Stimulated activated CD4-positive, alpha-beta T cell treated with anti-CD3 and anti-CD28 coated beads, Interleukin-2, amount 100 ng/mL, for 48 hours (primary cell): ENCODE measurements around the gene NR4A1.

ENCODE experiments used
- DNase-seq, 2 donors: peaks; one replicate each; pipeline ENCODE4 v3.0.0-alpha.2; 2020

NR4A1 gene

GRCh38 chr12:52059582-52060497 is 8.6 kb downstream of the NR4A1 start:
- DNase-seq = no peak

GRCh38 chr12:52060498-52061177 is 9.4 kb downstream of the NR4A1 start:
- no peak for DNase-seq

GRCh38 chr12:52061470-52062166 is 10.4 kb downstream of the NR4A1 start:
- DNase-seq = no peak

GRCh38 chr12:52062167-52063081 is 11.2 kb downstream of the NR4A1 start:
- DNase-seq = no peak

- DNase-seq = no peak
Measured at GRCh38 chr12:52063082-52063924, 12.1 kb downstream of the NR4A1 start.

DNA sequence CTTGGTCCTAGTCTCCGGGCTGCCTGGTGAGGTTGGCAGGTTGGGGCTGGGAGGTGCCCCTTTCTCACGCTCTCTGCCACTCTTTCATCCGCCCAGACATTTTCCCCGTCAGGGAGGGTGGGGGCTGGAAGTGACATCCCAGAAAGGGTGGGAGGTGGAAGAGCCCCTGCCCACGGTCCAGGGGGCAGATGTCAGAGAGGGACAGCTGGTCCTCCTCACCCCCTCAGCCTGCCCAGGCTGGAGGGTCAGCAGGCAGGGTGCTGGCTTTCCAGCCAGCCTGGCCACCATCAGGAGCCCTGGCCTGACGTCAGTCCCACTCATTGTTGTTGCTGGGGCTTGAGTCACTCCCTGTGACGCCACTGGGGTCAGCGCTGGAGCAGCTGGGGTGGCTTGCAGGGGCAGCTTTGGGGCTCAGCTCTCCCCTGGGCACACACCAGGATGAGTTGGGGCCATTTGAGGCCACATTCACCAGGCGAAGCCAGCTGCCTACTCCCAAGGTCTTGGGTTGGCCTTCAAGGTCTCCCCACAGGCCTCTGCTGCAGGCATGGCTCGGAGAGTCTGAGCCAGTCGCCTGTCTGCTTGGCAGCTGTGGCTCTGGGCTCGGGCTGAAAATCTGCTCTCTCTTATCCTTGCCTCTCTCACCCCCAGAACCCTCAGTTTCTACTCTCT is 12.9 kb downstream of the NR4A1 start:
- DNase-seq = no peak

DNA sequence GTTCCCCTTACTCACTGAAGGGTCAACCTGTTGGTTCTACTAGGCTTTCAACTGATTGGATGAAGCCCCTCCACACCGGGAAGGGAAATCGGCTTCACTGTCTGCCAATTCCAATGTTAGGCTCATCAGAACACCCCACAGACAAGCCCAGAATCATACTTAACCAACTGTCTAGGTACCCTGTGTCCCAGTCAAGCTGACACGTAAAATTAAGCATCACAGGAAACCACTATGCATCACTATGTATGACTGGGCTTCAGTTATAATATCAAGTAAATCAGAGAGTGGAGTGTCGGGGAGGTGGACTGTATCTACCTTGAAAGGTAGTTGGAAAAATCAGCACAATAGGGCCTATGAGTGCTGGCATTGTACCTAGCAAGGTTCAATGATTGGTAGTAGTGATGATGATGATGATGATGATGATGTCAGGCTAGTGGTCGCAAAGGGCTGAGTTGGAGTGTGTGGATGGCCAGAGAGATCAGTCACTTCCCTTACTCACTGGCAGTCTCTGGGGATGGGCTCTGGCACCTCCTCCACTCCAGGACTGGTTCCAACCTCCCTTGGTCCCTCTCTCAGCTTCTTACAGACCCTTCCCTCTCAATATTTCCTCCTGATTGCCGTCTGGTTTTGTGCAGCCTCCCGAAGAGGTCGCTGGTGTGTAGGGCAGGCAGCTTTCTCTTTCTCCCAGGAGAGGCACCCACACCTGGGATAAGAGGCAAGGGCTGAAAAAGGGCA is 15.3 kb downstream of the NR4A1 start:
- no peak for DNase-seq

DNA sequence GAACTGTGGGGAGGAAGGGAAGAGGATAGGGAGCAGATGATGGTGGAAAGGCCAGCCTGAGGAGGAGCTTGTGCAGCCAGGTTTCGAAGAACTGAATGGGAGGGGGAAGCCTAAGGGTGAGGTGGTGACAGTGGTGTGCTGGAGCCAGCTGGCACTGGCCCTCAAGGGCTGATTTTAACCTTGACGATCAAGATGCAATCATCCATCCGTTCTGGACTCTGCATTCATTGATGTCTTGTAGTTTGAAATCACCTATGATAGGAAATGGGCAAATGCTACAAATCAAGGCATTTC is 15.8 kb downstream of the NR4A1 start:
- DNase-seq = no peak

GRCh38 chr12:52069327-52070184 is 18.3 kb downstream of the NR4A1 start, which contains the start of gene ATG101:
Gene ATG101, plus strand, starts transcription at chr12:52069978. Its CDS starts 3,673 bp downstream, at chr12:52073651.
- peak; percentile 75 to 77 for DNase-seq

- DNase-seq = no peak
Measured at GRCh38 chr12:52070185-52070925, 19.1 kb downstream of the NR4A1 start.

DNA sequence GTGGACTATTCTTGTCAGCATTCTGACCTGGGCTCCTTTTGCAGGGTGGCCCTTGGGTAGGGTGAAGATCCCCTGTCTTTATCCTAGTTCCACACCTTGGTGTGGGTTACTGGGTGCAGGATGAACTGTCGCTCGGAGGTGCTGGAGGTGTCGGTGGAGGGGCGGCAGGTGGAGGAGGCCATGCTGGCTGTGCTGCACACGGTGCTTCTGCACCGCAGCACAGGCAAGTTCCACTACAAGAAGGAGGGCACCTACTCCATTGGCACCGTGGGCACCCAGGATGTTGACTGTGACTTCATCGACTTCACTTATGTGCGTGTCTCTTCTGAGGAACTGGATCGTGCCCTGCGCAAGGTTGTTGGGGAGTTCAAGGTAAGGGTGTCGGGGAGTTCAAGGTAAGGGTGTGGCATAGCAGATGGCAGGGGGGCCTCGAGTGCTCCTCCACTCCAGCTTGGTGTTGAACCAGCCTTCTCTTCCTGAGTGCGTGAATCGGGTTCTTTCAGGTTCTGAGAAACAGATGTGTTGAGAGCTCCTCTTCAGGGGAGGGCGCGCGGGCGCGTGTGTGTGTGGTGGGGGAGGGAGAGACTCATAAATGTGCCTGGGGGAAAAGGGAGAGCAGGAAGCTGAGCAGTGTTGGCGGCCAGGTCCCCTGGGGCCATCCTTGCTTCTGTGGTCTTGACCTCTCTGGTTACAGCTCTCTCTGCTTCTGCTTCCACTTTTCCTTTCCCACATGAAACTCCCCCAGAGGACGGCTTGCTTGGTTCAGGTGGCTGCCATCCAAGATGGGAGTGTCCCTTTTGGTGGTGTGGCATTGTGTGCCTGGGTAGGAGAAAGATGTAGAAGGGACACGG is 22.5 kb downstream of the NR4A1 start:
- DNase-seq = no peak

GRCh38 chr12:52074971-52075724 is 23.9 kb downstream of the NR4A1 start:
- no peak for DNase-seq

GRCh38 chr12:52076811-52077210 is 25.6 kb downstream of the NR4A1 start:
- no peak for DNase-seq

DNA sequence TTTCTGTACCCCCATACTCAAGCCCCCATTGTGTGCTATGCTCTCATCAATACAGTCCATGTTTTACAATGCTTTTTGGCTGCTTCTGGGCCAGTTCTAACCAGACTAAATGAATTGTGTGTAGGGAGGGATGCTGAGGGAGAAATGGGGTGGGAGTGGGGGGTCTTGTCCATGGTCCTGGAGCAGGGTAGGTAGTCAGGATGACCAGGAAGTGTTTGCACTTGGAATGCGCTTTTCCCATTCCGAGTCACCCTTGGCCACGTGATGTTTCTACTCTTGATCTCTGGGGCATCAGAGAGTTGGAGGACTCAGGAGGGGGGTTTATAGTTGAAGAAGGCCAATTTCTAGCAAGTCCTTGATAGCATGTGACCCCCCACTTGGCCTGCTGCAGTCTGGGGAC is 27.0 kb downstream of the NR4A1 start:
- no peak for DNase-seq

DNA sequence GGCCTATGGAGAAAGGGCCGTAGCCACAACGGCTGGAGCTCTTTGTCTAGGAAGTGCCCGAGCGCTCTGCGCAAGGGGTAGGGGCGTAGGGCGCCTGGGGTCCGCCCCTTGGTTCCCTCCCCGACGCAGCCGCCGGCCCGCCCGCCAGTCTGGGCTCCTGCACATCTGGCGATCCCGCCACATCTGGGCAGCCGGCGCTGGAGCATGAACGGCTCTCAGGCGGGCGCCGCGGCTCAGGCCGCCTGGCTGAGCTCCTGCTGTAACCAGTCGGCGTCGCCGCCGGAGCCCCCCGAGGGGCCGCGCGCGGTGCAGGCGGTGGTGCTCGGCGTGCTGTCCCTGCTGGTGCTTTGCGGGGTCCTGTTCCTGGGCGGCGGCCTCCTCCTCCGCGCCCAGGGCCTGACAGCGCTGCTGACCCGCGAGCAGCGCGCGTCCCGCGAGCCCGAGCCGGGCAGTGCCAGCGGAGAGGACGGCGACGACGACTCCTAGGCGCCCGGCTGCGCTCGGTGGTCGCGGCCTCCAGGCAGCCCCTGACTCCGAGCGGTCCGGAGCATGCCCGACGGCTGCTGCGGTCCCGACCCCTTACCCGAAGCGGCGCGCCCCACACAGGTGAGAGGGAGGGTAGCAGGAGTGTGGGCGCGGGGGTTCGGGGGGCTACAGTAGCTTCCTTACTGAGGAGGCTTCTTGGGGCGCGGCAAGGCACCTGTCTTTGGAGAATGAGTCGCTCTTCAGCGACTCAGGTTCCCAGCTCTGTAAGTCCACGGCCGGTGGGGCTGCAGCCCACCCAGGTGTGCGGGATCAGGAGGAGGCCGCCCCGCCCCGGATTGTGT is 28.5 kb downstream of the NR4A1 start, which contains the start of gene SMIM41:
TSS of gene SMIM41 (plus strand) at position 129 of the 827 bp plus-strand sequence. CDS start at position 205, 76 bp downstream.
- no peak for DNase-seq
